ENCODE data around the gene TBPL1.
A peak's percentile ranks its signal among the peaks of the same experiment; 100 is the strongest.
"Not testable (repeated sequence)": the region's sequence is repeated elsewhere in the genome, so short reads cannot be mapped to it uniquely, and the experiment has no call there.

TBPL1 gene

DNA sequence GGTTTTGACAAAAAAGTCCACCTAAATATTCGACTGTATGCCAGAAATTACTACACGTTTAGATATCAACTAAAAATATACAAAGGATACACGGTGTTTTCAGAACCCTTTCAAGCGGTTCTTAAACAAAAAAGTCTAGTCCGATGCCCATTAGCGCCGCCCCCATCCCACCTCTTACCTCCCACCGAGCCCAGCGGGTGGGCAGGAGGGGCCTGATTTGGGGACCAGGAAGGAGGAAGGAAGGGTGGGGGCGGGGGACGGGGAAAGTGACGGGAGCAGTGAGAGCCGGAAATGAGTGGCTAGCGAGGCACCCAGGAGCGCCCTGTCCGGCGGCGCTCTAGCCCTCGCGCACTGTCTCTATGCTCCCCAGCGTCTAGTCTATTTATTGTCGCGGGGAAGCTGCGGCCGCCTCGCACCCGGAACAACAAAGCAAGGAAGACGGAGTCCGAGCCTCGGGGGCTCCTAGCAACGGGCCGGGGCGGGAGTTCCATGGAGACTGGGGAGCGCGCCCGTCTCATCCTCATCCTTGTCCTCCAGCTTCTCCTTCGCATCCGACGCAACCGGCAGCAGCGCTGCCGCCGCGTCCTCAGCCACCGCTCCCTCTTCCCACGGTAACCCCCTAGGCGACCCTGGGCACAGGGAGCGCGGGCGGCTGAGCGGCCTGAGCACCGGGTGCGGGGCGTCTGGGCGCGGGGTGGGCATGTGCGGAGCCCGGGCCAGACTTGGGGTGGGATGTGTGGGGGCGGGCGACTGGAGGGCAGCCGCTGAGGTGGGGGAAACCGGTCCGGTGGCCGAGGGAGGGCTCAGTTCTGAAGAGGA, at the start of gene TBPL1:
TSS of gene TBPL1 (plus strand) at position 410 of the 819 bp plus-strand sequence. CDS start 26,902 bp downstream, outside the sequence.
- H3K4me3 Mint-ChIP-seq = peak within 1 kb of the TSS; percentile 98

GRCh38 chr6:133903855-133904254, 49.2 kb upstream of the TBPL1 start:
- H3K9me3 Mint-ChIP-seq (ENCODE audit: low read depth) = no peaks in the 10 kb centered on the region
- peaks cover 34% of the 10 kb centered on the region for H3K27me3 Mint-ChIP-seq
- H3K36me3 Mint-ChIP-seq = no peaks in the 10 kb centered on the region
- no peak overlapping the region for H3K4me3 Mint-ChIP-seq
- H3K4me1 Mint-ChIP-seq (ENCODE audit: low read depth) = no peaks in the 10 kb centered on the region
- no peak overlapping the region for H3K27ac Mint-ChIP-seq

More for the DNA sequence above, at the start of gene TBPL1:
- Mint-ChIP-seq H3K27me3 (no peaks in the 10 kb centered on the region), H3K36me3 (no peaks in the 10 kb centered on the region), H3K9me3 (ENCODE audit: low read depth) (no peaks in the 10 kb centered on the region), H3K4me1 (ENCODE audit: low read depth) (peaks cover 49% of the 10 kb centered on the region), H3K27ac (peak within 1 kb of the TSS; percentile 94)

- Mint-ChIP-seq H3K9me3 (ENCODE audit: low read depth) (no peaks in the 10 kb centered on the region), H3K27me3 (peaks cover 34% of the 10 kb centered on the region), H3K4me3 (no peak overlapping the region), H3K36me3 (no peaks in the 10 kb centered on the region), H3K27ac (no peak overlapping the region), H3K4me1 (ENCODE audit: low read depth) (no peaks in the 10 kb centered on the region)
Measured at GRCh38 chr6:133906050-133906449, 47.0 kb upstream of the TBPL1 start.

GRCh38 chr6:133916650-133917151, 36.3 kb upstream of the TBPL1 start:
- H3K4me3 Mint-ChIP-seq = no peak overlapping the region
- no peak overlapping the region for H3K27ac Mint-ChIP-seq
- peaks cover 10% of the 10 kb centered on the region for H3K27me3 Mint-ChIP-seq
- H3K9me3 Mint-ChIP-seq (ENCODE audit: low read depth) = no peaks in the 10 kb centered on the region
- peaks cover 4% of the 10 kb centered on the region for H3K4me1 Mint-ChIP-seq (ENCODE audit: low read depth)
- no peaks in the 10 kb centered on the region for H3K36me3 Mint-ChIP-seq

- Mint-ChIP-seq H3K27ac (no peak overlapping the region), H3K36me3 (no peaks in the 10 kb centered on the region), H3K27me3 (peaks cover 10% of the 10 kb centered on the region), H3K9me3 (ENCODE audit: low read depth) (no peaks in the 10 kb centered on the region), H3K4me3 (no peak overlapping the region), H3K4me1 (ENCODE audit: low read depth) (peaks cover 4% of the 10 kb centered on the region)
Measured at GRCh38 chr6:133917781-133918180, 35.2 kb upstream of the TBPL1 start.

DNA sequence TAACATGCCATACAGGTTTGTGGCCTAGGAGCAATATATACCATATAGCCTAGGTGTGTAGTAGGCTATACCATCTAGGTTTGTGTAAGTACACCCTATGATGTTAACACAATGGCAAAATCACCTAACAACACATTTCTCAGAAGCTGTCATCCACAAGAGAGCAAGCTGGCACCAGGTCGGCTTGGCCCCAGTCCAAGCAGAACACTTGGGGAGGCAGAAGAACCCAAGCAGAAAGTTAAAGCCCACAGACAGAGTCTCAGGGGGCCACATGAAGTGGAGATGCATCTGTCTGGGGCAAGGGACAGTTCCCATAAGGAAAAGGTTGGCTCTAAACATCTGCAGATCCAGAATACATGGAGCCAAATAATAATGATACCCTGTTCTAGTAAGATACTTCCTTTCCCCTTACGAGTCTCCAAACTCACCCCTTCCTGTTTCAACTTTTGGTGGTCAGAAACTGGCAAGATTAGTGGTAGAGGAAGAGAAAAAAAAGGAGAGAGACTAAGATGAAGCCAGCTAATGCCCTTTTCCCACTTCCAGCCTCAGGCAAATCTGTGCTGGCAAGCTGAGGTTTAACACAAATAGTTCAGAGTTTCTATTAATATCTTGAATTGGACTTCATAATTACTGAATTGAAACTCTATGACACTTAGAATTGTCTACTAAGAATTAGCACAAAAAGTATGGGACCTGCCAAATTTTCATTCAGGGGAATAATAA, 34.7 kb upstream of the TBPL1 start:
- peaks cover 10% of the 10 kb centered on the region for H3K27me3 Mint-ChIP-seq
- no peak overlapping the region for H3K4me3 Mint-ChIP-seq
- H3K4me1 Mint-ChIP-seq (ENCODE audit: low read depth) = peaks cover 4% of the 10 kb centered on the region
- no peak overlapping the region for H3K27ac Mint-ChIP-seq
- H3K9me3 Mint-ChIP-seq (ENCODE audit: low read depth) = no peaks in the 10 kb centered on the region
- H3K36me3 Mint-ChIP-seq = no peaks in the 10 kb centered on the region

GRCh38 chr6:133919362-133919761, 33.7 kb upstream of the TBPL1 start:
- H3K9me3 Mint-ChIP-seq (ENCODE audit: low read depth) = no peaks in the 10 kb centered on the region

DNA sequence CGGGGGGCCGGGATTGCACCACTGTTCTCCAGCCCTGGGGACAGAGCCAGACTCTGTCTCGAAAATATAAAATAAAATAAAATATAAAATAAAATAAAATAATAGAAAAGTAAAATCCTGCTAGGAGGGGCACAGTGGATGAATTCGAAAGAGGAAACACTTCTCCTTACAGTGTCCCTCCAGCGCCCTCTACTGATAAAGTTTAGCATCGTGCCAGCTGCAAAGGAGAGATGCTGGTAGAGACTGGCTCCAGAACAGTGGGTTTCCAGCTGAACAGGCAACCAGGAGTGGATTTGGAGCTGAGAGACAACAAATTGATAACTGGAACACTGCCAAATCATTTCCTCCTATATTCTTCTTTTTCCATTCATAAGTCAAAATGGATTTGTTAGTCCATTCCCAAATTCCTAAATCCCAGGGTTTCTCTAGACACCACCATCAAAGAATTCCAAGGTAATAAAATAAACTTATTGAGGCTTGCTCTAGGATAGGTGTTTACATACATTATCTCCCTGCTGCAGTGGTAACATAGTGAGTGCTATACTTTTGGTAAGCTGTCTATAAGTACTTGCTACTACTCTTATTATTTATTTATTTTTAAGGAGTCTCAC, 31.7 kb upstream of the TBPL1 start:
- no peak overlapping the region for H3K27ac Mint-ChIP-seq
- no peaks in the 10 kb centered on the region for H3K9me3 Mint-ChIP-seq (ENCODE audit: low read depth)
- peaks cover 7% of the 10 kb centered on the region for H3K27me3 Mint-ChIP-seq
- H3K4me1 Mint-ChIP-seq (ENCODE audit: low read depth) = peaks cover 4% of the 10 kb centered on the region
- no peaks in the 10 kb centered on the region for H3K36me3 Mint-ChIP-seq
- no peak overlapping the region for H3K4me3 Mint-ChIP-seq

More at GRCh38 chr6:133919362-133919761, 33.7 kb upstream of the TBPL1 start:
- H3K4me3 Mint-ChIP-seq = no peak overlapping the region
- H3K27me3 Mint-ChIP-seq = peaks cover 8% of the 10 kb centered on the region
- H3K36me3 Mint-ChIP-seq = no peaks in the 10 kb centered on the region
- H3K27ac Mint-ChIP-seq = no peak overlapping the region
- H3K4me1 Mint-ChIP-seq (ENCODE audit: low read depth) = peaks cover 4% of the 10 kb centered on the region

DNA sequence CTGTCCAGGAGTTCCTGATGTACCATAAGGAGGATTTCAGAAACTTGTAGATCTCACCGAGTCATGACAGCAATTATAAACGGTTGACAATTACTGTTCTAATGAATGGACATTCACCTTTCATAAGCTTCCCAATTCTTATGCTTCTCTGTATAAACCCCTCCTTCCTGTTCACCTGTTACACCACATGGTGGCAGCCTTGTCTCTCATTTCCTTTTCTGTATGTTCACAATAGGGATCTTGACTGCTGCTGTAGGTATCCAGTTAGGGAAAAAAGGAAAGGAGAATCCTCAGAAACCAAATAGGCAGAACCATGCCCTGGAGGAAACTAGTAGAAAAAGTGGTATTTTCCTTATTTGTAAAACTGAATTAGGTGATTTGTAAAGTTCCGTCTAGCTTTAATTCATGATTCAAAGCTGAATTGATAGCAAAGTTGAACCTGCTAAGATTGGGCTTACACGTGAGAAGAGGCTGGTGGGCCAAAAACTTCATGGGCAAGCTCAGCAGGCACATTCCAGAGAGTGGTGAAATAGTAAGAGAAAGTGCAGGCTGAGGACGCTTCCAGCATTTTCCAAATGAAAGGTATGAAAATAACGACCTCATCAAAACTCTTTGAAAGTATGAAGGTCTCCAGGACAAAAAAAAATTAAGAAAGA, 29.0 kb upstream of the TBPL1 start:
- H3K36me3 Mint-ChIP-seq = no peaks in the 10 kb centered on the region
- H3K27ac Mint-ChIP-seq = no peak overlapping the region
- peaks cover 19% of the 10 kb centered on the region for H3K27me3 Mint-ChIP-seq
- no peaks in the 10 kb centered on the region for H3K4me1 Mint-ChIP-seq (ENCODE audit: low read depth)
- no peak overlapping the region for H3K4me3 Mint-ChIP-seq
- H3K9me3 Mint-ChIP-seq (ENCODE audit: low read depth) = no peaks in the 10 kb centered on the region

DNA sequence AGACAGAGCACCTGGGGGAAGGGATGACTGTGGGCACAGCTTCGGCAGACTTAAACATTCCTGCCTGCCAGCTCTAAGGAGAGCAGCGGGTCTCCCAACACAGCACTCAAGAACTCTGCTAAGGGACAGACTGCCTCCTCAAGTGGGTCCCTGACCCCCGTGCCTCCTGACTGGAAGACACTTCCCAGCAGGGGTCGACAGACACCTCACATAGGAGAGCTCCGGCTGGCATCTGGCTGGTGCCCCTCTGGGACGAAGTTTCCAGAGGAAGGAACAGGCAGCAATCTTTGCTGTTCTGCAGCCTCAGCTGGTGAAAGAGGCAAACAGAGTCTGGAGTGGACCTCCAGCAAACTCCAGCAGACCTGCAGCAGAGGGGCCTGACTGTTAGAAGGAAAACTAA, 21.8 kb upstream of the TBPL1 start:
- Mint-ChIP-seq H3K27me3 (peaks cover 27% of the 10 kb centered on the region), H3K9me3 (ENCODE audit: low read depth) (peaks cover 11% of the 10 kb centered on the region)
- H3K27ac Mint-ChIP-seq; H3K4me3 Mint-ChIP-seq; H3K36me3 Mint-ChIP-seq; H3K4me1 Mint-ChIP-seq (ENCODE audit: low read depth): not testable (repeated sequence)

DNA sequence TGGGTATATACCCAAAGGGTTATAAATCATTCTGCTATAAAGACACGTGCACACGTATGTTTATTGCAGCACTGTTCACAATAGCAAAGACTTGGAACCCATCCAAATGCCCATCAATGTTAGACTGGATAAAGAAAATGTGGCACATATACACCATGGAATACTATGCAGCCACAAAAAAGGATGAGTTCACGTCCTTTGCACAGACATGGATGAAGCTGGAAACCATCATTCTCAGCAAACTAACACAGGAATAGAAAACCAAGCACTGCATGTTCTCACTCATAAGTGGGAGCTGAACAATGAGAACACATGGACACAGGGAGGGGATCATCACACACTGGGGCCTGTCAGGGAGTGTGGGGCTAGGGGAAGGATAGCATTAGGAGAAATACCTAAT, 16.7 kb upstream of the TBPL1 start:
- H3K27ac Mint-ChIP-seq; H3K4me1 Mint-ChIP-seq (ENCODE audit: low read depth); H3K36me3 Mint-ChIP-seq; H3K4me3 Mint-ChIP-seq: not testable (repeated sequence)
- H3K9me3 Mint-ChIP-seq (ENCODE audit: low read depth) = peaks cover 11% of the 10 kb centered on the region
- peaks cover 10% of the 10 kb centered on the region for H3K27me3 Mint-ChIP-seq

- H3K36me3 Mint-ChIP-seq = peaks cover 7% of the 10 kb centered on the region
- no peak overlapping the region for H3K27ac Mint-ChIP-seq
- H3K9me3 Mint-ChIP-seq (ENCODE audit: low read depth) = peaks cover 7% of the 10 kb centered on the region
- no peaks in the 10 kb centered on the region for H3K4me1 Mint-ChIP-seq (ENCODE audit: low read depth)
- H3K27me3 Mint-ChIP-seq = peaks cover 8% of the 10 kb centered on the region
- H3K4me3 Mint-ChIP-seq = no peak overlapping the region
Measured at GRCh38 chr6:133937909-133938308, 15.1 kb upstream of the TBPL1 start.

DNA sequence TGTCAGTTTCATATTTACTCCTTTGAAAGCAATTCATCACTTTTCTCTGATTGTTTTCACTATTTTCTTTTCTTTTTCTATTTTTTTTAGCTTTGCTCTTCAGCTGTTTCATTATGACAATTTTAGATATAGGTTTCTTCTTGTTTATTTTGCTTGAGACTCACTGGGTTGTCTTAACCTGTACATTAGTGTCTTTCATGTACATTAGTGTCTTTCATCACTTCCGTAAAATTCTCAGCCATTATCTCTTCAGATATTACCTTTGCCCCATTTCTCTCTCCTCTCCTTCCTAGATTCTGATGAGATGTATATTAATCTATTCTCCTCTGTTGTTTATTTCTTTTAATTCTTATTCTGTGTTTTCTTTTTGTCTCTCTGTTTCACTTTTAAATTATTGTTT, 14.5 kb upstream of the TBPL1 start:
- Mint-ChIP-seq H3K4me3 (no peak overlapping the region), H3K9me3 (ENCODE audit: low read depth) (peaks cover 2% of the 10 kb centered on the region), H3K36me3 (peaks cover 3% of the 10 kb centered on the region), H3K4me1 (ENCODE audit: low read depth) (no peaks in the 10 kb centered on the region), H3K27ac (no peak overlapping the region), H3K27me3 (peaks cover 4% of the 10 kb centered on the region)

DNA sequence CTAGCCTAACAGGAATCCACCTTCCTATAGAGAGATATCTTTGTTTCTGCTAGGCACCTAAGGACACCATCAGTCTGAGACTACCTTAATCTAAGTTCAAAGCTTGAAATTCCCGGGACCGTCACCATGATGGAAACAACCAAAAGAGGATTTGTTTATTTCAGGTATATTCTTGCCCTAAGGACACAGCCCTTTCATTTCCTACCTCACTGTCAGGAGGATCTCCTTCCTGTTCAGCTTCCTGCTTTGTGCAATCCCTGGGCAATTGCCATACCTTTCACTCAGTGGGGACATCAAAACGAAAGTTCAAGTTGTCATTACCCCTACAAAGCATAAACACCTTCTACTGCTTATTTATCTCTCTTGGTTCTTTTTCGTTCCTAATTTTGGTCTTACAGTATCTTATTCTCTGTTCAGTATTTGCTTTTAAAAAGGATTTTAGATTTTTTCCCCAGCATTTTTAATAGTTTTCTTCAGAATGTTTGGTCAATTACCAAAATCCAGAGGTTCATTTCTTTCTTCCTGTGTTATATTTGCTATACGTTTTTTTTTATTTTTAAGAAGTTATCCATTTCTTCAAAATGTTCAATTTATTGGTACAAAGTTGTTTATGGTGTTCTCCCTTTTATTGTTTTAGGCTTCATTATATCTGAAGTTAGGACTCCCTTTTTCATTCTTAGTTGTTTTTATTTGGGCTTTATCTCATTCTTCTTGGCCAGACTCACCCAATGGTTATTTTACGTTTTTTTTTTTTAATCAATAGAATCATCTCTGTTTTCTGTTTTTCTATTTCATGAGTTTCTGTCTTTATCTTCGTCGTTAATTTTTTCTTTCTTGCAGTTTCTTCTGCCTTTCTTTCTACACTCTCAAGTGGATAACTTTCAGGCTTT, 13.0 kb upstream of the TBPL1 start:
- H3K36me3 Mint-ChIP-seq = peaks cover 2% of the 10 kb centered on the region
- no peaks in the 10 kb centered on the region for H3K4me1 Mint-ChIP-seq (ENCODE audit: low read depth)
- H3K9me3 Mint-ChIP-seq (ENCODE audit: low read depth) = no peaks in the 10 kb centered on the region
- no peak overlapping the region for H3K27ac Mint-ChIP-seq
- peaks cover 5% of the 10 kb centered on the region for H3K27me3 Mint-ChIP-seq
- no peak overlapping the region for H3K4me3 Mint-ChIP-seq
